ENCODE data around the gene IFNA8. TPM values are rescaled to one million over a fixed set of nuclear protein-coding genes. Genes with fewer than 3 reads are reported as not detected.
A peak's percentile ranks its signal among the peaks of the same experiment; 100 is the strongest.

The IFNA8 gene
- total and polyA plus RNA-seq, 4 donors, result not detected

- Histone ChIP-seq H3K36me3 (ENCODE audit: control insufficient read depth in 4 of 4, insufficient read depth in 4 of 4, low read length in 4 of 4) (no peaks in the 10 kb centered on the region), H3K9ac (ENCODE audit: insufficient read depth in 1 of 2, low read length in 2 of 2) (no peak overlapping the region), H3K27ac (ENCODE audit: low read depth in 1 of 2, low read length in 1 of 2) (no peak overlapping the region), H3K4me1 (ENCODE audit: control insufficient read depth in 5 of 5, insufficient read depth in 5 of 5, low read length in 5 of 5) (no peaks in the 10 kb centered on the region), H3K9me3 (ENCODE audit: control insufficient read depth in 4 of 4, insufficient read depth in 3 of 4, low read length in 3 of 4) (no peaks in the 10 kb centered on the region), H3K4me3 (no peak overlapping the region), H3K27me3 (ENCODE audit: control insufficient read depth in 3 of 3, insufficient read depth in 3 of 3, low read length in 2 of 3) (no peaks in the 10 kb centered on the region)
- WGBS, 2 donors, result 76 to 95% methylated on average over 2 of the region's 2 CpGs
- no peak for ATAC-seq (ENCODE audit: insufficient read depth, low FRiP score)
- no peak for TF ChIP-seq CTCF (IDR thresholded peaks at IDR 0.05; ENCODE audit: control extremely low read depth, extremely low read depth)
- DNase-seq, result no peak
Measured at GRCh38 chr9:21454149-21454548, 45.2 kb downstream of the IFNA8 start.

- H3K36me3 ChIP-seq (ENCODE audit: control insufficient read depth in 4 of 4, insufficient read depth in 4 of 4, low read length in 4 of 4), result no peaks in the 10 kb centered on the region
- H3K9me3 ChIP-seq (ENCODE audit: control insufficient read depth in 4 of 4, insufficient read depth in 3 of 4, low read length in 3 of 4), result no peaks in the 10 kb centered on the region
- no peaks in the 10 kb centered on the region for H3K27me3 ChIP-seq (ENCODE audit: control insufficient read depth in 3 of 3, insufficient read depth in 3 of 3, low read length in 2 of 3)
- no peak overlapping the region for H3K27ac ChIP-seq (ENCODE audit: low read depth in 1 of 2, low read length in 1 of 2)
- DNase-seq (peak in 2 of 3 donors; percentile 4 to 13), ATAC-seq (ENCODE audit: insufficient read depth, low FRiP score) (no peak)
- peak; percentile 30 for TF ChIP-seq CTCF (IDR thresholded peaks at IDR 0.05; ENCODE audit: control extremely low read depth, extremely low read depth)
- H3K9ac ChIP-seq (ENCODE audit: insufficient read depth in 1 of 2, low read length in 2 of 2), result no peak overlapping the region
- no peak overlapping the region for H3K4me3 ChIP-seq
- H3K4me1 ChIP-seq (ENCODE audit: control insufficient read depth in 5 of 5, insufficient read depth in 5 of 5, low read length in 5 of 5), result no peaks in the 10 kb centered on the region
Measured at GRCh38 chr9:21455320-21455719, 46.4 kb downstream of the IFNA8 start.

Other genes starting within 250 kb of the IFNA8 start
- gene IFNA21, start 242.5 kb upstream of the IFNA8 start, total RNA-seq, result not detected
- not detected for gene IFNA21, start 242.5 kb upstream of the IFNA8 start, polyA plus RNA-seq
- gene IFNA4, start 221.5 kb upstream of the IFNA8 start, total RNA-seq, result not detected
- not detected for gene IFNA4, start 221.5 kb upstream of the IFNA8 start, polyA plus RNA-seq
- gene IFNA7, start 206.9 kb upstream of the IFNA8 start, total RNA-seq, result not detected
- not detected for gene IFNA7, start 206.9 kb upstream of the IFNA8 start, polyA plus RNA-seq
- gene IFNA10, start 202.0 kb upstream of the IFNA8 start, total RNA-seq, result not detected
- gene IFNA10, start 202.0 kb upstream of the IFNA8 start, polyA plus RNA-seq, result not detected
- gene IFNA16, start 191.8 kb upstream of the IFNA8 start, total RNA-seq, result not detected
- gene IFNA16, start 191.8 kb upstream of the IFNA8 start, polyA plus RNA-seq, result not detected
- not detected for gene IFNA17, start 180.9 kb upstream of the IFNA8 start, total RNA-seq
- not detected for gene IFNA17, start 180.9 kb upstream of the IFNA8 start, polyA plus RNA-seq
- gene IFNA14, start 169.1 kb upstream of the IFNA8 start, total RNA-seq, result not detected
- gene IFNA14, start 169.1 kb upstream of the IFNA8 start, polyA plus RNA-seq, result not detected
- under 1 TPM in 1 of 2 donors, not detected in 1; 0.28 TPM for gene IFNA5, start 103.8 kb upstream of the IFNA8 start, total RNA-seq
- under 1 TPM in 1 of 2 donors, not detected in 1; 0.12 TPM for gene IFNA5, start 103.8 kb upstream of the IFNA8 start, polyA plus RNA-seq
- gene KLHL9, start 73.7 kb upstream of the IFNA8 start, total RNA-seq, result 10 to 100 TPM; 21.0 to 39.0 TPM
- 10 to 100 TPM in 1 of 2 donors, 1 to 10 TPM in 1; 6.5 to 10.5 TPM for gene KLHL9, start 73.7 kb upstream of the IFNA8 start, polyA plus RNA-seq
- not detected for gene IFNA6, start 58.2 kb upstream of the IFNA8 start, total RNA-seq
- not detected for gene IFNA6, start 58.2 kb upstream of the IFNA8 start, polyA plus RNA-seq
- gene IFNA13, start 41.1 kb upstream of the IFNA8 start, total RNA-seq, result not detected
- not detected for gene IFNA13, start 41.1 kb upstream of the IFNA8 start, polyA plus RNA-seq
- not detected for gene IFNA2, start 23.7 kb upstream of the IFNA8 start, total RNA-seq
- gene IFNA2, start 23.7 kb upstream of the IFNA8 start, polyA plus RNA-seq, result not detected
- not detected for gene IFNA1, start 31.3 kb downstream of the IFNA8 start, total RNA-seq
- under 1 TPM in 1 of 2 donors, not detected in 1; 0.22 TPM for gene IFNA1, start 31.3 kb downstream of the IFNA8 start, polyA plus RNA-seq
- not detected for gene IFNE, start 73.2 kb downstream of the IFNA8 start, total RNA-seq
- gene IFNE, start 73.2 kb downstream of the IFNA8 start, polyA plus RNA-seq, result under 1 TPM in 1 of 2 donors, not detected in 1; 0.20 TPM